GM18502 (cell line): ENCODE measurements around the gene CBFA2T2.
"Not testable (repeated sequence)": the region's sequence is repeated elsewhere in the genome, so short reads cannot be mapped to it uniquely, and the experiment has no call there.

Experiments used
- ATAC-seq: cut with Tn5 transposase; IDR thresholded peaks from one replicate; pipeline ENCODE4 v1.9.1; 2021; ENCODE audit warnings: mild to moderate bottlenecking; ENCODE audit not compliant: unreplicated experiment, poor library complexity

The CBFA2T2 gene

GRCh38 chr20:33686984-33687366, 197.1 kb downstream of the CBFA2T2 start:
- ATAC-seq, result no peak

GRCh38 chr20:33687370-33687915, 197.5 kb downstream of the CBFA2T2 start:
- no peak for ATAC-seq

- no peak for ATAC-seq
Measured at GRCh38 chr20:33687993-33688937, 198.4 kb downstream of the CBFA2T2 start.

GRCh38 chr20:33688938-33689424, 199.1 kb downstream of the CBFA2T2 start:
- no peak for ATAC-seq

GRCh38 chr20:33689493-33689892, 199.6 kb downstream of the CBFA2T2 start:
- no peak for ATAC-seq

- no peak for ATAC-seq
Measured at GRCh38 chr20:33689973-33690372, 200.1 kb downstream of the CBFA2T2 start.

GRCh38 chr20:33693289-33693688, 203.4 kb downstream of the CBFA2T2 start:
- no peak for ATAC-seq

GRCh38 chr20:33693741-33694638, 204.1 kb downstream of the CBFA2T2 start:
- ATAC-seq, result no peak

GRCh38 chr20:33694639-33695012, 204.7 kb downstream of the CBFA2T2 start:
- no peak for ATAC-seq

- no peak for ATAC-seq
Measured at GRCh38 chr20:33696448-33696847, 206.6 kb downstream of the CBFA2T2 start.

GRCh38 chr20:33697129-33697528, 207.2 kb downstream of the CBFA2T2 start:
- no peak for ATAC-seq

- not testable (repeated sequence) for ATAC-seq
Measured at GRCh38 chr20:33698966-33699365, 209.1 kb downstream of the CBFA2T2 start.
